KBM-7 (cell line): ENCODE data around the gene CUL4A.
"Not testable (repeated sequence)": the region's sequence is repeated elsewhere in the genome, so short reads cannot be mapped to it uniquely, and the experiment has no call there.

ENCODE experiments used
- DNase-seq: peaks from one replicate; pipeline ENCODE4 v3.0.0-alpha.2; 2015
- in situ Hi-C: fragments of 300-500 bp; cut with MboI; formaldehyde crosslinking; loops from 2 replicates; pipeline ENCODE4 v1.14.3; 2020; ENCODE audit warnings: low sequenced_read_pairs, low pct_unique_long_range_greater_than_20kb, mixed read lengths

The CUL4A gene

DNA sequence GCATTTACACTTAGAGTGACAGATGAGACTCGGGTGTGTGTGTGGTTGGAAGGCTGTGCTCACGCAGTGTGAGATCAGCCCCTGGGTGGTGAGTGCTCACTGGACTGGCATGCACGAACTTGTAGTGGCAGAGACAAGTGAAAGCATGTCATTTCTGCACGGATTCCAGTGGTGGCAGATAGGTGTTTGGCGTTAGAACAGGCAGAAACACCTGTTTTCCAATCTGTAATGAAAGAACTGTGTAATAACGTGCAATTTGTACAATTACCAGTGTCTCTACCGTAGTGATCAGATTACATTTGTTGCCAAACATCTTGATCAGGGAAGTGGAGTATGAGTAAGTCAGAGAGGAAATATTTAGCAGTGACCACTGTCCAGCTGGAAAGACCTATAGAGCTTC is 95.8 kb downstream of the CUL4A start:
- in situ Hi-C loops = no loop called here
- no peak for DNase-seq

DNA sequence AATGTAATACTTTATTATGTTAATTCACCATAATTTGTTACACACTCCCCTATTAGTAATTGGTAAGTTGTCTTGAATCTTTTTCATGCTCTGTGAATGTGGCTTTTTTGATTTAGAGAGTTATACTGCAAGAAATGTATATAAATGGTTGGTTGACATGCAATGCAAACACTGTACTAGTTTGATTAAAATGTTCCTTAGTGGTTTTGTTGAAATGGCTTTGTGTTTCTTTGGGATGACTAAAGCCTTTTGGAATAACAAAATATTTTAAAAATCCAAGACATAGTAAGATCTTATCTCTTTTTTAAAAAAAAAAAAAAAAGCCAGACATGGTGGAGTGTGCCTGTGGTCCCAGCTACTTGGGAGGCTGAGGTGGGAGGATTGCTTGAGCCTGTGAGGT is 98.1 kb downstream of the CUL4A start:
- no peak for DNase-seq

DNA sequence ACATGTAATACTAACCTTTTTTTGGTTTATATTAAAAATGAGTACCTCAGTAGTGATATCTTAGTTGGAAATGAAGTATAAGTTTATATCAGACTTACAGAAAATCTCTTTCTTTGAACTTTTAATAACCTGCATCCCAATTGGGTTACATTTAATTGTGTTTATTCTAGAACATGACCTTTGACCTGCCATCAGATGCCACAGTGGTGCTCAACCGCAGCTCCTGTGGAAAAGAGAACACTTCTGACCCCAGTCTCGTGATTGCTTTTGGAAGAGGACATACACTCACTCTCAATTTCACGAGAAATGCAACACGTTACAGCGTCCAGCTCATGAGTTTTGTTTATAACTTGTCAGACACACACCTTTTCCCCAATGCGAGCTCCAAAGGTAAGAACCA is 100.1 kb downstream of the CUL4A start:
- in situ Hi-C loops = no loop called here
- DNase-seq = no peak

More for the DNA sequence above, 98.1 kb downstream of the CUL4A start:
- in situ Hi-C loops = no loop called here

DNA sequence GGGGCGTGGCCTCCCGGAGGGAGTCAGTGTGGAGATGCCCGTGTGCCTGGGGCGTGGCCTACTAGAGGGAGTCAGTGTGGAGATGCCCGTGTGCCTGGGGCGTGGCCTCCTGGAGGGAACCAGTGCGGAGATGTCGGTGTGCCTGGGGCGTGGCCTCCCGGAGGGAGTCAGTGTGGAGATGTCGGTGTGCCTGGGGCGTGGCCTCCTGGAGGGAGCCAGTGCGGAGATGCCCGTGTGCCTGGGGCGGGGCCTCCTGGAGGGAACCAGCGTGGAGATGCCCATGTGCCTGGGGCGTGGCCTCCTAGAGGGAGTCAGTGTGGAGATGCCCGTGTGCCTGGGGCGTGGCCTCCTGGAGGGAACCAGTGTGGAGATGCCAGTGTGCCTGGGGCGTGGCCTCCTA is 104.7 kb downstream of the CUL4A start:
- in situ Hi-C loops, DNase-seq: not testable (repeated sequence)

DNA sequence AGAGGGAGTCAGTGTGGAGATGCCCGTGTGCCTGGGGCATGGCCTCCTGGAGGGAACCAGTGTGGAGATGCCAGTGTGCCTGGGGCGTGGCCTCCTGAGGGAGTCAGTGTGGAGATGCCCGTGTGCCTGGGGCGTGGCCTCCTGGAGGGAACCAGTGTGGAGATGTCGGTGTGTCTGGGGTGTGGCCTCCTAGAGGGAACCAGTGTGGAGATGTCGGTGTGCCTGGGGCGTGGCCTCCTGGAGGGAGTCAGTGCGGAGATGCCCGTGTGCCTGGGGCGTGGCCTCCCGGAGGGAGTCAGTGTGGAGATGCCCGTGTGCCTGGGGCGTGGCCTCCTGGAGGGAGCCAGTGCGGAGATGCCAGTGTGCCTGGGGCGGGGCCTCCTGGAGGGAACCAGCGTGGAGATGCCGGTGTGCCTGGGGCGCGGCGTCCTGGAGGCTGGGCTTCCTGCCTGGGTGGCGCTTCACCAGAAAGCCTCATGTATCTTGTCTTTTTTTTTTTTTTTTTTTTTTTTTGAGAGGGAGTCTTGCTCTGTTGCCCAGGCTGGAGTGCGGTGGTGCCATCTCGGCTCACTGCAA is 105.6 kb downstream of the CUL4A start:
- in situ Hi-C loops, DNase-seq: not testable (repeated sequence)

DNA sequence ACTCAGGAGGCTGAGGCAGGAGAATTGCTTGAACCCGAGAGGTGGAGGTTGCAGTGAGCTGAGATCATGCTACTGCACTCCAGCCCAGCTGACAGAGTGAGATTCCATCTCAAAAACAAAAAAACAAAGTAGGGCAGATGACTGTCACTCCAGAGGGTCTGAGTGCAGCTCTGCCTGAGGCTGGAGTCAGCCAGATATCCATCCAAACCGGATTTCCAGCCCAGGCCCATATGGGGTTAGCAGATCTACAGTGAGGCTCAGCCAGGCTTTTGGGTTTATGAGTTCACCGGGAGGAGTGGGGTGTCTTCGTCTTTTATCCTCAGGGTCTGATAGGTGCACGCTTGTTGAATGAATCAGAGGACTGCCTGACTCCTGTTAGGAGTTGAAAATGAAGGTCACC is 106.6 kb downstream of the CUL4A start:
- in situ Hi-C loops = no loop called here
- no peak for DNase-seq
